ENCODE results near the gene ZNF546. TPM values are rescaled to one million over a fixed set of nuclear protein-coding genes. Genes with fewer than 3 reads are reported as not detected.

Gene ZNF546
- total and polyA plus RNA-seq, 2 donors (not counting 3 experiments of a cell fraction or from before 2014, with no cell fraction given), result 1.0 to 4.3 TPM

- Histone ChIP-seq H3K4me2 (ENCODE audit: insufficient read depth, low read length) (peak overlapping the region; percentile 59), H3K4me1 (ENCODE audit: control insufficient read depth, extremely low read depth, insufficient read depth, low read length) (peaks cover 11% of the 10 kb centered on the region), H3K36me3 (ENCODE audit: control insufficient read depth in 2 of 2, extremely low read depth in 1 of 2, insufficient read depth in 2 of 2, low read length in 2 of 2) (no peaks in the 10 kb centered on the region), H3K79me2 (ENCODE audit: control insufficient read depth, insufficient read depth, low read length) (peaks cover 4% of the 10 kb centered on the region), H3K9me1 (replicated peaks; ENCODE audit: control insufficient read depth, extremely low read depth, insufficient read depth, low read length) (no peaks in the 10 kb centered on the region), H3K4me3 (replicated peaks in 1 of 3; ENCODE audit: insufficient read depth in 1 of 3, low read depth in 1 of 3, low read length in 3 of 3) (peak overlapping the region in 1 of 3 experiments; percentile 70), H3K27me3 (ENCODE audit: control insufficient read depth in 2 of 2, insufficient read depth in 2 of 2, low read length in 2 of 2) (no peaks in the 10 kb centered on the region), H4K20me1 (replicated peaks; ENCODE audit: control insufficient read depth, extremely low read depth, insufficient read depth, low read length) (no peaks in the 10 kb centered on the region), H3K27ac (ENCODE audit: insufficient read depth, low read depth, low read length) (no peak overlapping the region), H3K9ac (replicated peaks; ENCODE audit: extremely low read depth, insufficient read depth, low read length) (no peak overlapping the region), H2AFZ (ENCODE audit: low read depth, low read length) (no peak overlapping the region), H3K9me3 (replicated peaks; ENCODE audit: control insufficient read depth, insufficient read depth, low read length) (no peaks in the 10 kb centered on the region)
- FAIRE-seq (no peak), DNase-seq (ENCODE audit: low read depth, low spot score) (no peak)
- intact Hi-C loops (cut with micrococcal nuclease), result loop anchor here (1.0 kb wide), 1 partner anchor 24 kb away; the partner anchor contains the start of gene PSMC4
- dilution Hi-C loops (cut with MboI; ENCODE audit: extremely low pct_ligation_motif_present, low sequenced_read_pairs), result no loop called here
- BruUV-seq (replicated peaks), result no TSS peak
- ChIA-PET POLR2A (no interaction called here), CTCF (interaction anchor here (1.5 kb wide), 1 partner anchor 25 kb away, joined by 6 read pairs; the partner anchor contains the start of gene PSMC4)
- TF ChIP-seq CTCF (IDR thresholded peaks at IDR 0.05; ENCODE audit: extremely low read depth in 1 of 2, insufficient read depth in 1 of 2, low read depth in 1 of 2, low read length in 2 of 2) (no peak), GATA2 (IDR thresholded peaks at IDR 0.05; ENCODE audit: insufficient read depth, insufficient read length, low read depth, low read length) (no peak)
- TF ChIP-seq, protein P1, sequence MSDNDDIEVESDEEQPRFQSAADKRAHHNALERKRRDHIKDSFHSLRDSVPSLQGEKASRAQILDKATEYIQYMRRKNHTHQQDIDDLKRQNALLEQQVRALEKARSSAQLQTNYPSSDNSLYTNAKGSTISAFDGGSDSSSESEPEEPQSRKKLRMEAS (IDR thresholded peaks at IDR 0.05; ENCODE audit: insufficient read depth, insufficient read length), result no peak
Measured at GRCh38 chr19:39995794-39996193, 1.1 kb upstream of the ZNF546 start.

DNA sequence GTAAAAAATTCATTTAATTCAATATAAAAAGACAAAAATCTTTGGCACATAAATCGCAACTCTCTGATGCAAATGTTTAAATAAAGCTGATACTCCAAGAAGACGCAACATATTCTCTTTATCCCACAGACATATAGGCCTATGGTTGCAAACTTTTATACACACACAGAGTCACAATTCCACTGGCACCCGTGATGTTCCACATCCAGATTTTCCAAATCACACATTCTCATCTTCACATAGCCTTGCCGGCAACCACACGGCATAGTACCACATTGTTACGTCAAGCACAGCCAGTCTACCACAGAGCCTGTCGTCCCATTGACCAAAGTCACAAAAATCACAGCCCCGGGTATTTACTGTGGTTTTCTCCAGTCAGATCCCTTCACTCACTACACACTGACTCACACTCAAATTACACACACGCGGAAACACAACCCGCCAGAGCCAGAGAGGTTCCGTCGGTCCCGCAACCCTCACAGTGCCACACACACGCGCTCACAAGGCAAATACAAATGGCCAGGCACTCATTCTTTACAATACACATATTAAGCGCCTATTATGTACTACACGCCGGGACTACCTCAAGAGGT lies 546 bp upstream of the ZNF546 start:
- Histone ChIP-seq H3K36me3 (ENCODE audit: control insufficient read depth in 2 of 2, extremely low read depth in 1 of 2, insufficient read depth in 2 of 2, low read length in 2 of 2) (no peaks in the 10 kb centered on the region), H3K4me1 (ENCODE audit: control insufficient read depth, extremely low read depth, insufficient read depth, low read length) (peaks cover 11% of the 10 kb centered on the region), H3K9me3 (replicated peaks; ENCODE audit: control insufficient read depth, insufficient read depth, low read length) (no peaks in the 10 kb centered on the region), H3K4me3 (replicated peaks in 1 of 3; ENCODE audit: insufficient read depth in 1 of 3, low read depth in 1 of 3, low read length in 3 of 3) (peak overlapping the region; percentile 42 to 76 (median 70)), H3K9me1 (replicated peaks; ENCODE audit: control insufficient read depth, extremely low read depth, insufficient read depth, low read length) (no peaks in the 10 kb centered on the region), H4K20me1 (replicated peaks; ENCODE audit: control insufficient read depth, extremely low read depth, insufficient read depth, low read length) (no peaks in the 10 kb centered on the region), H3K27ac (ENCODE audit: insufficient read depth, low read depth, low read length) (peak overlapping the region; percentile 74), H3K4me2 (ENCODE audit: insufficient read depth, low read length) (peak overlapping the region; percentile 59), H3K79me2 (ENCODE audit: control insufficient read depth, insufficient read depth, low read length) (peaks cover 4% of the 10 kb centered on the region), H2AFZ (ENCODE audit: low read depth, low read length) (peak overlapping the region; percentile 94), H3K27me3 (ENCODE audit: control insufficient read depth in 2 of 2, insufficient read depth in 2 of 2, low read length in 2 of 2) (no peaks in the 10 kb centered on the region), H3K9ac (replicated peaks; ENCODE audit: extremely low read depth, insufficient read depth, low read length) (peak overlapping the region; percentile 85)
- TF ChIP-seq POLR2AphosphoS5 (IDR thresholded peaks at IDR 0.05; ENCODE audit: insufficient read depth, low read depth, low read length) (no peak), POLR2A (IDR thresholded peaks at IDR 0.05; ENCODE audit: low read depth, low read length) (no peak), MYC (IDR thresholded peaks at IDR 0.05; ENCODE audit: low read depth, low read length) (no peak), EZH2 (IDR thresholded peaks at IDR 0.05; ENCODE audit: borderline replicate concordance, low read depth, low read length, severe bottlenecking) (no peak), JUN (IDR thresholded peaks at IDR 0.05; ENCODE audit: borderline replicate concordance, insufficient read depth, insufficient read length, low read depth) (no peak), FOS (IDR thresholded peaks at IDR 0.05; ENCODE audit: borderline replicate concordance, insufficient read depth, low read length) (no peak), GATA2 (IDR thresholded peaks at IDR 0.05; ENCODE audit: insufficient read depth, insufficient read length, low read depth, low read length) (no peak), CTCF (IDR thresholded peaks at IDR 0.05; ENCODE audit: extremely low read depth in 1 of 2, insufficient read depth in 1 of 2, low read depth in 1 of 2, low read length in 2 of 2) (no peak)
- TF ChIP-seq, protein P1 (IDR thresholded peaks at IDR 0.05; ENCODE audit: insufficient read depth, insufficient read length), result no peak
- ChIA-PET POLR2A (interaction anchor here (1.2 kb wide), 1 partner anchor 26 kb away, joined by 4 read pairs; the partner anchor contains the start of gene PSMC4), CTCF (interaction anchor here (1.5 kb wide), 1 partner anchor 26 kb away, joined by 6 read pairs; the partner anchor contains the start of gene PSMC4)
- intact Hi-C loops (cut with micrococcal nuclease), result loop anchor here (1.0 kb wide), 1 partner anchor 25 kb away; the partner anchor contains the start of gene PSMC4
- DNase-seq (ENCODE audit: low read depth, low spot score), result no peak
- dilution Hi-C loops (cut with MboI; ENCODE audit: extremely low pct_ligation_motif_present, low sequenced_read_pairs), result no loop called here
- BruUV-seq (replicated peaks), result TSS peak; percentile 92
- FAIRE-seq, result no peak

Data from endothelial cell of umbilical vein (primary cell).